Activated CD8-positive, alpha-beta memory T cell treated with anti-CD3 and anti-CD28 coated beads, Interleukin-2, amount 10 ng/mL, durations not matched to agents 7 days and 5 days (primary cell): ENCODE measurements around the gene SNRPB. TPM values are rescaled to one million over a fixed set of nuclear protein-coding genes. Genes with fewer than 3 reads are reported as not detected.
A peak's percentile ranks its signal among the peaks of the same experiment; 100 is the strongest.
"Not testable (repeated sequence)": the region's sequence is repeated elsewhere in the genome, so short reads cannot be mapped to it uniquely, and the experiment has no call there.

Experiments
- ATAC-seq: fragments of 150-1000 bp; cut with Tn5 transposase; one replicate; pipeline ENCODE4 v1.10.0; 2021; ENCODE audit warnings: moderate library complexity
- CTCF ChIA-PET: fragments of 350-600 bp; sonication (Branson Sonifier 250); formaldehyde crosslinking; loops from one replicate; lab custom pipeline; 2021; ENCODE audit warnings: antibody characterized with exemption; lab: Charles Lee
- DNase-seq: peaks from one replicate; pipeline ENCODE4 v3.0.0-alpha.2; 2020
- H3K27ac Mint-ChIP-seq: one replicate; pipeline ENCODE4 v1.8.0; 2021; ENCODE audit warnings: mild to moderate bottlenecking, mixed read lengths
- H3K27me3 Mint-ChIP-seq: one replicate; pipeline ENCODE4 v1.8.0; 2021; ENCODE audit warnings: mixed read lengths
- H3K36me3 Mint-ChIP-seq: one replicate; pipeline ENCODE4 v1.8.0; 2021; ENCODE audit warnings: mild to moderate bottlenecking, mixed read lengths
- H3K4me1 Mint-ChIP-seq: one replicate; pipeline ENCODE4 v1.8.0; 2021; ENCODE audit warnings: mixed read lengths
- H3K4me3 Mint-ChIP-seq: one replicate; pipeline ENCODE4 v1.8.0; 2021; ENCODE audit warnings: mild to moderate bottlenecking, moderate library complexity, mixed read lengths
- H3K9me3 Mint-ChIP-seq: one replicate; pipeline ENCODE4 v1.8.0; 2022; ENCODE audit warnings: low read depth, mixed read lengths
- total RNA-seq, 2 experiments: library from RNA; stranded (reverse); gene quantifications; one replicate each; pipeline ENCODE4 v1.2.3, GENCODE V29; 2021

SNRPB gene
- total RNA-seq, 2 experiments from 2014 or later, result 335 to 391 TPM

DNA sequence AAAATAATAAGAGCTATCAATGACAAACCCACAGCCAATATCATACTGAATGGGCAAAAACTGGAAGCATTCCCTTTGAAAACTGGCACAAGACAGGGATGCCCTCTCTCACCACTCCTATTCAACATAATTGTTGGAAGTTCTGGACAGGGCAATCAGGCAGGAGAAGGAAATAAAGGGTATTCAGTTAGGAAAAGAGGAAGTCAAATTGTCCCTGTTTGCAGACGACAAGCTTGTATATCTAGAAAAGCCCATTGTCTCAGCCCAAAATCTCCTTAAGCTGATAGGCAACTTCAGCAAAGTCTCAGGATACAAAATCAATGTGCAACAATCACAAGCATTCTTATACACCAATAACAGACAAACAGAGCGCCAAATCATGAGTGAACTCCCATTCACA, 34.2 kb upstream of the SNRPB start:
- ATAC-seq, H3K4me3 Mint-ChIP-seq, H3K27ac Mint-ChIP-seq, H3K27me3 Mint-ChIP-seq, H3K9me3 Mint-ChIP-seq, DNase-seq, CTCF ChIA-PET: not testable (repeated sequence)
- Mint-ChIP-seq H3K36me3 (peaks cover 15% of the 10 kb centered on the region), H3K4me1 (peaks cover 20% of the 10 kb centered on the region)

DNA sequence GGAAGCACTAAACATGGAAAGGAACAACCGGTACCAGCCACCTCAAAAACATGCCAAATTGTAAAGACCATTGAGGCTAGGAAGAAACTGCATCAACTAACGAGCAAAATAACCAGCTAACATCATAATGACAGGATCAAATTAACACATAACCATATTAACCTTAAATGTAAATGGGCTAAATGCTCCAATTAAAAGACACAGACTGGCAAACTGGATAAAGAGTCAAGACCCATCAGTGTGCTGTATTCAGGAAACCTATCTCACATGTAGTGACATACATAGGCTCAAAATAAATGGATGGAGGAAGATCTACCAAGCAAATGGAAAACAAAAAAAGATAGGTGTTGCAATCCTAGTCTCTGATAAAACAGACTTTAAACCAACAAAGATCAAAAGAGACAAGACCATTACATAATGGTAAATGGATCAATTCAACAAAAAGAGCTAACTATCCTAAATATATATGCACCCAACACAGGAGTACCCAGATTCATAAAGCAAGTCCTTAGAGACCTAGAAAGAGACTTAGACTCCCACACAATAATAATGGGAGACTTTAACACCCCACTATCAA, 32.3 kb upstream of the SNRPB start:
- not testable (repeated sequence) for H3K27me3 Mint-ChIP-seq, H3K4me3 Mint-ChIP-seq, H3K9me3 Mint-ChIP-seq, DNase-seq, H3K4me1 Mint-ChIP-seq, ATAC-seq, H3K27ac Mint-ChIP-seq
- CTCF ChIA-PET, result interaction anchor here (1.4 kb wide), 1 partner anchor 19 kb away, joined by 3 read pairs; no protein-coding TSS in a partner anchor
- H3K36me3 Mint-ChIP-seq, result peaks cover 24% of the 10 kb centered on the region

DNA sequence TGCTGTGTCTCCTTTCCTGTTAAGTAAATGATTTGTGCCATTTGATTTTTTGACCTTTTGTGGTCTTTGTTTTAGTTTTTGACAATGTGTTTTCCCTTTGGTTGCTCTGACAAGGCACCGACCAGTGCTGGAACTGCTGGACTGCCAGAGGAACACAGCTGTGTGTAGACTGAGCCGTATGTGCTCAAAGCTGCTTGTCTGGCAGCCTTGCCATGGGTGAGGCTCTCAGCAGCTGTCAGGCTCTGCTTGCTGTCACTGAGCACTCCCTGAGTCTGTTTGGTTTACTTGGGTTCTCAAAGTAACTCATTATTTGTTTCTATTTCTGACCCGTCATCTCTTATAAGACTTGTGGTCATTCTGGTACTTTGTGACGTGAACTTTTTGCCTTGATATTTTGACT, 15.1 kb upstream of the SNRPB start:
- DNase-seq (no peak), ATAC-seq (no peak)
- Mint-ChIP-seq H3K4me3 (no peak overlapping the region), H3K4me1 (peaks cover 4% of the 10 kb centered on the region), H3K27me3 (no peaks in the 10 kb centered on the region), H3K36me3 (peaks cover 39% of the 10 kb centered on the region), H3K9me3 (no peaks in the 10 kb centered on the region), H3K27ac (no peak overlapping the region)
- CTCF ChIA-PET, result no interaction called here

DNA sequence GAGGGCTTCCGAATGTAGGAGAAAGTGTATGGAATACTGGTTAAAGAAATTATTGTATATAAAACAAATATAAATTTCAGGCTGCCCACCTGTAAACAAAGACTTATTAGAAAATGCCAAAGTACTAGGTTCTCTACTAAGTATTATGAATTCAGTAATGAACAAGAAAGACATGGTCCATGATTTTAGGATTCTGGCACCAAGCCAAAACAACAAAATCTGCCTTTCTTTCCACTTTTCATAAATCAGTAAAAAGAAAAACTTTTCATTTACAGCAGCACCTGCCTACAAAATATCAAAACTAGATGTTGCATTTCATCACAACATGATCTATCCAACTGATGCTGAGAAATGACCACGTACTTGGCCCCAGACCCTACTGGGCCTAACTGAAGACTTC, 14.5 kb upstream of the SNRPB start:
- ATAC-seq (no peak), DNase-seq (no peak)
- Mint-ChIP-seq H3K27ac (no peak overlapping the region), H3K4me1 (peaks cover 4% of the 10 kb centered on the region), H3K27me3 (no peaks in the 10 kb centered on the region), H3K4me3 (no peak overlapping the region), H3K36me3 (peaks cover 43% of the 10 kb centered on the region), H3K9me3 (no peaks in the 10 kb centered on the region)
- CTCF ChIA-PET, result no interaction called here

DNA sequence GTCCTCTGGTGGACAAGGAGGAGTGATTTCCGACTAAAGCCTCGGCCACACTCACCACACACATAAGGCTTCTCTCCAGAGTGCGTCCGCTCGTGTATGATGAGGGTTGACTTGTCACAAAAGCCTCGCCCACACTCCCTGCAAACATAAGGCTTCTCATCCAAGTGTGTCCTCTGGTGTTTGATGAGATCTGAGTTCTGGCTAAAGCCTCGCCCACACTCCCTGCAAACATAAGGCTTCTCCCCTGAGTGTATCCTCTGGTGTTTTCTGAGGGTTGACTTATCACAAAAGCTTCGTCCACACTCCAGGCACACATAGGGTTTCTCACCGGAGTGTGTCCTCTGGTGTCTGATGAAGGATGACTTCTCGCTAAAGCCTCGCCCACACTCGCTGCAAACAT, 12.9 kb upstream of the SNRPB start:
- peaks cover 42% of the 10 kb centered on the region for H3K36me3 Mint-ChIP-seq
- CTCF ChIA-PET, result interaction anchor here (0.6 kb wide), 1 partner anchor 116 kb away, joined by 3 read pairs; no protein-coding TSS in a partner anchor
- DNase-seq, result no peak

DNA sequence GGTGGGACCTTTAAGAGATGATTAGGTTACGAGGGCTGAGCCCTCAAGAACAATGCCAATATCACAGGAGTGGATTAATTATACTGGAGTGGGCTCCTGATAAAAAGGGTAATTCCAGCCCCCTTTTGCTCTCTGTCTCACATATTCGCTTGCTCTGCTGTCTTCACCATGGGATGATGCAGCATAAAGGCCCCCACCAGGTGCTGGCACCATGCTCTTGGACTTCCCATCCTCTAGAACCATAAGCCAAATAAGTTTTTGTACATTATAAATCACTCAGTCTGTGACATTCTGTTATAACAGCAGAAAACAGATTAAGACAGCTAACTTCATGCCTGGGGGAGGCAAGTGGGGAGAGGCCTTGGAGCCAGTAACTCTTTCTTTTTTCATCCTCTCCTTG, 9.8 kb upstream of the SNRPB start:
- Mint-ChIP-seq H3K4me3 (no peak overlapping the region), H3K4me1 (peaks cover 4% of the 10 kb centered on the region), H3K9me3 (no peaks in the 10 kb centered on the region), H3K36me3 (peaks cover 41% of the 10 kb centered on the region), H3K27me3 (no peaks in the 10 kb centered on the region), H3K27ac (no peak overlapping the region)
- CTCF ChIA-PET, result interaction anchor here (0.7 kb wide), 1 partner anchor 29 kb away, joined by 3 read pairs; the partner anchor contains the start of gene ZNF343
- no peak for ATAC-seq
- DNase-seq, result no peak

More for the DNA sequence above, 12.9 kb upstream of the SNRPB start:
- H3K27ac Mint-ChIP-seq, result no peak overlapping the region
- no peaks in the 10 kb centered on the region for H3K9me3 Mint-ChIP-seq
- no peaks in the 10 kb centered on the region for H3K27me3 Mint-ChIP-seq
- ATAC-seq, result no peak
- H3K4me1 Mint-ChIP-seq, result peaks cover 4% of the 10 kb centered on the region
- no peak overlapping the region for H3K4me3 Mint-ChIP-seq

DNA sequence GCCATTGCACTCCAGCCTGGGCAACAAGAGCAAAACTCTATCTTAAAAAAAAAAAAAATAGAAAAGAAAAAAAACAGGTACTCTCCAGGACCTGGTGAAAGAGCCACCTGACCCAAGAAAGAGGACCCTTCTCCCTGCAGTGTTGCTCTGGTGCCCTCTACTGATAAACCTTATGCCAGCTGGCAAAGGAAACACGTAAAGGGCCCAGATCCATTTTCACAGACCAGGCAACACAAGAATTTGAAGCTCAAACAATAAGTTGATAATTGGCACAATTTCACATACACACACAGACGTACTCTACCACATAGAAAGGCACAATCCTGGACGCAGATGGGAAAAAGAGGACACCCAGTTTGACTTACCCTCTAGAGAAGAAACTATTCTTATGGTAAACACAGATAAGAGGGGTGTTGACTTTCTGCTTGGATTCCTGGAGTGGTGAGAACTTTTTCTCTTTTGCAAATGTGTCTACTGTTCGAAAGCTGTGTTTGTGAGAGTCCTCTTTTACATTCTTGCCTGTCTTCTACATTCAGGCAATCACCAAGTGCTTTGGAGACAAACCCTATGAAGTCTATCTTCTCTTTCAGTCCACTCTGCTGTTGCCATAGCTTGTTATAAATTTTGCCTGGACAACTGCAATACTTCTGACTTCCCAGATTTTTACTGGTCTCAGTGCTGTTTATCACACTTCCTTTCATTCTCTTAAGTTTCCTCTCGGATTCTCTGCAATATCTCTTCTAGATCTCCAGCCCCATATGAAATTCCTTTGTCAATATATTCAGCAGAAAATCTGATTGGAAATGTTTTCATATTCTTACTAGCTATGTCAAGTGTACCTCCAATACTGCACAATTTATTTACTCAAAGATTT, 6.4 kb upstream of the SNRPB start:
- peaks cover 28% of the 10 kb centered on the region for H3K36me3 Mint-ChIP-seq

DNA sequence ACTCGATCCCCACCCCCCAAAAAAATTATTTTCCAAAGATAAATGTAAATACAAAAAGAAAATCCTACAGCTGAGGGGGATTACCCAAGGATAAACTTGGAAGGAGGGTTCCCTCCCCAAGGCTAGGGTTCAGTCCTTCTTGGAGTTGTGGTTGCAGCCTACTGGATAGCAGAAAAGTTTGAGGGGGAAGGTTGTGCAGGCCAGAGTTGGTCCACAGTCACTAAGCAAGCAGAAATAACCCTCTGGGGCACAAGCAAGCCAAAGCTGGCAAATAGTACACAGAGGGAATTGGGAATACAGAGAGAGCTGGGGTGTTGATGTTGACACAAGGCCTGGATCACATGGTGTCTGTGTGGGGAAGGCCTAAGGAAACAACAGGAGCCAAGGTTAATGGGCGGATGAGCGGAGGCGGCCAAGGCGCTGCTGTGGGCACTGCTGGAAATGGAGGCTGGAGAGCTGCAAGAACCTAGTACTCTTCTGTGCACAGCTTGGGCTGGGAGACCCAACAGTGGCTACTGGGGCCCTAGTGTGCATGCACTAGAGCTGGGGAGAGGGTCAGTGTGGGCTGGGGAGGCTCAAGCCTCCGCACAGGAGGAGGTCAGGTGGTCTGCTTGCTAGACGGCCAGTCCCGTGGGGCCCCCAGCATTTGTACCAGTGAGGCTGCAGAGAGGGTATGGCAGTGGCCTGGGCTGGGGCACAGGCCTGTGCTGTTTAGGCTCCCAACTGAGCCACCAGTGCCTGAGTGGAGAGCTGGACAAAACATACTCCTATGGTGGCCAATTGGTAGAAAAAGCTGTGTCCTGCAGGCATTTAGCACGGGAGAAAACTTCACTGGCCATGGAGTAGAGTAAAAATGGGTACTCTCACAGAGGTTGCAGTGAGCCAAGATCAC, 5.5 kb upstream of the SNRPB start:
- ATAC-seq (no peak), DNase-seq (no peak)
- H3K27me3 Mint-ChIP-seq, result no peaks in the 10 kb centered on the region
- H3K4me1 Mint-ChIP-seq, result peaks cover 12% of the 10 kb centered on the region
- no peak overlapping the region for H3K27ac Mint-ChIP-seq
- no peak overlapping the region for H3K4me3 Mint-ChIP-seq
- H3K36me3 Mint-ChIP-seq, result peaks cover 21% of the 10 kb centered on the region
- CTCF ChIA-PET, result interaction anchor here (1.0 to 1.3 kb wide), 3 partner anchors 8 to 269 kb away, joined by 3 read pairs; no protein-coding TSS in a partner anchor
- no peaks in the 10 kb centered on the region for H3K9me3 Mint-ChIP-seq

More for the DNA sequence above, 6.4 kb upstream of the SNRPB start:
- no peaks in the 10 kb centered on the region for H3K9me3 Mint-ChIP-seq
- CTCF ChIA-PET, result interaction anchor here (0.9 to 1.3 kb wide), 5 partner anchors 9 to 270 kb away, joined by 3 to 5 read pairs (median 3); no protein-coding TSS in a partner anchor
- no peak for DNase-seq
- ATAC-seq, result no peak
- no peak overlapping the region for H3K27ac Mint-ChIP-seq
- no peaks in the 10 kb centered on the region for H3K27me3 Mint-ChIP-seq
- H3K4me1 Mint-ChIP-seq, result peaks cover 9% of the 10 kb centered on the region
- H3K4me3 Mint-ChIP-seq, result no peak overlapping the region

DNA sequence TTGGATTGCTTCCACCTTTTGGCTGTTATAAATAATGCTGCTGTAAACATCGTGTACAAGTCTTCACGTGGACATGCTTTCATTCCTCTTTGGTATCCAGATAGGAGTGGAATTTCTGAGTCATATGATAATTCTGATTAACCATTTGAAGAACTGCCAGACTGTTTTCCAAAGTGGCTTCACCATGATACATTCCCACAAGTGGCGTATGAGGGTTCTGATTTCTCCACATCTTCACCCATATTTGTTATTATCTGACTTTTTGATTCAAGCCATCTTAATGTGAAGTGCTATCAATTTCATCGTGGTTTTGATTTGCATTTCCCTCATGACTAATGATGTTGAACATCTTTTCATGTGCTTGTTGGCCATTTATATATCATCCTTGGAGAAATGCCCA, 2.9 kb upstream of the SNRPB start:
- no peak overlapping the region for H3K27ac Mint-ChIP-seq
- H3K9me3 Mint-ChIP-seq, result no peaks in the 10 kb centered on the region
- H3K4me1 Mint-ChIP-seq, result peaks cover 28% of the 10 kb centered on the region
- ATAC-seq (no peak), DNase-seq (no peak)
- H3K4me3 Mint-ChIP-seq, result no peak overlapping the region
- H3K36me3 Mint-ChIP-seq, result peaks cover 20% of the 10 kb centered on the region
- H3K27me3 Mint-ChIP-seq, result no peaks in the 10 kb centered on the region
- CTCF ChIA-PET, result no interaction called here

DNA sequence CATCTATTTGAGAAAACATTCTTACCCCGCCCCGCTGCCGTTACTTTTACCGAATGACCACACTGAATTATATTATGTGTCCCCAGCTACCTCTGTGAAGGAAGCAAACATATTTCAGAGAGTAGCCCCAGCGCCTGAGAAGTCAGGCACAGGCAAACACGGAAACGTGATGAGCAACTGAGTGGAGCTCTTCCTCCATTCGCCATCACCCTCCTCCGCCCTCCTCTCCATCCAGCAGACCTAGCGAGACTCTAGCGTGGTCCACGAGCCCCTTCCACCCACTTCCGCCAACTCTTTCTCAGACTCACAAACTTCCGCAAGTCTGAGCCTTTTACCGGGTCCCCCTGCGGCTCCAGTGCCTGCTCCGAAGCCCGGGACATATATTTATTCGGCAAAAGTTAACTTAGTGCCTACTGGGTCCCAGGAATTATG, 582 bp downstream of the SNRPB start:
- CTCF ChIA-PET, result interaction anchor here (1.0 to 5.1 kb wide), 8 partner anchors 18 to 262 kb away, joined by 3 to 39 read pairs (median 6); partner anchors contain the start of gene NOP56
- no peaks in the 10 kb centered on the region for H3K9me3 Mint-ChIP-seq
- peak overlapping the region; percentile 100 for H3K4me3 Mint-ChIP-seq
- no peaks in the 10 kb centered on the region for H3K27me3 Mint-ChIP-seq
- H3K36me3 Mint-ChIP-seq, result peaks cover 46% of the 10 kb centered on the region
- peaks cover 56% of the 10 kb centered on the region for H3K4me1 Mint-ChIP-seq
- DNase-seq (peak; percentile 83), ATAC-seq (peak; percentile 65)
- peak overlapping the region; percentile 99 for H3K27ac Mint-ChIP-seq

DNA sequence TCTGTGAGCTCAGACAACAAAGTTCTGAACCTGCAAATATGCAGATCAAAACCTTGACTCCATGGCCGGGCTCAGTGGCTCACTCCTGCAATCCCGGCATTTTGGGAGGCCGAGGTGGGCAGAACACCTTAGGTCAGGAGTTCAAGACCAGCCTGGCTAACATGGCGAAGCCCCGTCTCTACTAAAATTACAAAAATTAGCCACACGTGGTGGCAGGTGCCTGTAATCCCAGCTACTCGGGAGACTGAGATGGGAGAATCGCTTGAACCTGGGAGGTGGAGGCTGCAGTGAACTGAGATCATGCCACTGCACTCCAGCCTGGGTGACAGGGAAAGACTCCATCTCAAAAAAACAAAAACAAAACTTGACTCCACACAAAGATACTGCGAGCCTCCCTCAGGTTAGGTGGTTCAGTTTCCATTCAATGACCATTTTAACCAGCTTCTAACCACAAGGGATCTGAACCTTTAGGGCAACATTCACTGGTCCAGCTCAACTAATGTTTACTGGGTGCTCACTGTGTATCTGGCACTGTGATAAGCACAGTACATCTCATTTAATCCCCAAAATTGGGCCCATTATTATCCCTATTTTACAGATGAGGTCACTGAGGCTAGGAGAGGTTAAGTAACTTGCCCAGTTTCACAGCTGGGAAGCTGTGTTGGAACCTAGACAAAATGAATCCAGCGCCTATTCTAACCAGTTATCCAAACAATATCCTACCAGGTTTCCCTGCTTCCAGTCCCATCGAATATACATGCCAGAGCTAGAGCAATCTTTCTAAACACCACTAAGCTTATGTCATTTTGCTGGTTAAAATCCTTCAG, 1.8 kb downstream of the SNRPB start:
- Mint-ChIP-seq H3K36me3 (peaks cover 57% of the 10 kb centered on the region), H3K9me3 (no peaks in the 10 kb centered on the region), H3K4me3 (peak overlapping the region; percentile 100), H3K4me1 (peaks cover 56% of the 10 kb centered on the region), H3K27ac (peak overlapping the region; percentile 99), H3K27me3 (no peaks in the 10 kb centered on the region)
- no peak for DNase-seq
- ATAC-seq, result no peak
- CTCF ChIA-PET, result interaction anchor here (1.0 to 5.1 kb wide), 5 partner anchors 8 to 180 kb away, joined by 3 to 39 read pairs (median 4); no protein-coding TSS in a partner anchor

DNA sequence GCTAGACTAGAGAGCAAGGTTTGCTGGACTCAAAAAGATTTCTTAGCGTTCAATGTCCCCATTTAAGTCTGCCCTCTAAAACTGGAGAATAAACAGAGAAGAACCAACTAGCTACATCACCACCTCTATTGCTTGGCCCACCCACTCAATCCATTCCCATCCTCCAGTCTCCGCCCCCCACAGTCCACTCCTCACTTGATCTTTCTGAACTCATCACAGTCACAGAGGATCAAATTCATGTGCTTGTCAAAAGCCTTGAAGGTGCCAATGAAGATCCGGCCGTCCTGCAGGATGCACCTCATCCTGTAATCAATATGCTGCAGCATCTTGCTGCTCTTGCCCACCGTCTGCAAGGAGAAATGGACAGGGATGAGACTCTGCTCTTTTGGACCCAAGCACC, 3.2 kb downstream of the SNRPB start:
- Mint-ChIP-seq H3K4me1 (peaks cover 56% of the 10 kb centered on the region), H3K4me3 (peak overlapping the region; percentile 100), H3K36me3 (peaks cover 70% of the 10 kb centered on the region), H3K27ac (peak overlapping the region; percentile 99), H3K27me3 (no peaks in the 10 kb centered on the region), H3K9me3 (no peaks in the 10 kb centered on the region)
- ATAC-seq (no peak), DNase-seq (no peak)
- CTCF ChIA-PET, result interaction anchor here (1.0 to 5.1 kb wide), 2 partner anchors 9 to 16 kb away, joined by 3 to 39 read pairs; no protein-coding TSS in a partner anchor
